Duodenal mucosa (tissue), 2 donors: Measurements from ENCODE around the gene PDE2A.

Experiments
- H3K27ac ChIP-seq: one replicate; pipeline ENCODE4 v1.7.0; 2013; ENCODE audit warnings: low read depth, low read length
- H3K27me3 ChIP-seq, 2 donors: one replicate each; pipeline ENCODE4 v1.7.0; 2013; ENCODE audit warnings: low read length in 2 of 2, control low read depth in 1 of 2; ENCODE audit not compliant: insufficient read depth in 2 of 2, control insufficient read depth in 1 of 2
- H3K36me3 ChIP-seq, 2 donors: one replicate each; pipeline ENCODE4 v1.7.0; 2013; ENCODE audit warnings: low read length in 2 of 2, control low read depth in 1 of 2; ENCODE audit not compliant: insufficient read depth in 2 of 2, control insufficient read depth in 1 of 2
- H3K4me1 ChIP-seq, 2 donors: one replicate each; pipeline ENCODE4 v1.7.0; 2013; ENCODE audit warnings: low read length in 2 of 2, control low read depth in 1 of 2; ENCODE audit not compliant: insufficient read depth in 2 of 2, control insufficient read depth in 1 of 2
- H3K4me3 ChIP-seq, 2 donors: one replicate each; pipeline ENCODE4 v1.7.0; 2013; ENCODE audit warnings: low read length in 2 of 2, low read depth in 1 of 2
- H3K9ac ChIP-seq, 2 donors: one replicate each; pipeline ENCODE4 v1.7.0; 2013; ENCODE audit warnings: low read length in 2 of 2, low read depth in 1 of 2
- H3K9me3 ChIP-seq, 2 donors: one replicate each; pipeline ENCODE4 v1.7.0; 2013; ENCODE audit warnings: low read length in 2 of 2, control low read depth in 1 of 2; ENCODE audit not compliant: control insufficient read depth in 1 of 2

The PDE2A gene

GRCh38 chr11:72597721-72598120, 76.5 kb downstream of the PDE2A start:
- H3K4me3 ChIP-seq: no peak overlapping the region
- no peaks in the 10 kb centered on the region for H3K9me3 ChIP-seq
- peaks cover 5 to 10% of the 10 kb centered on the region in 2 donors for H3K27me3 ChIP-seq
- H3K4me1 ChIP-seq: no peaks in the 10 kb centered on the region
- H3K27ac ChIP-seq: no peak overlapping the region
- H3K9ac ChIP-seq: no peak overlapping the region
- H3K36me3 ChIP-seq: no peaks in the 10 kb centered on the region

- Histone ChIP-seq H3K27me3 (peaks cover 23 to 31% of the 10 kb centered on the region in 2 donors), H3K36me3 (no peaks in the 10 kb centered on the region), H3K4me3 (no peak overlapping the region), H3K9me3 (no peaks in the 10 kb centered on the region), H3K4me1 (peaks cover 0 to under 1% of the 10 kb centered on the region in 2 donors), H3K9ac (no peak overlapping the region), H3K27ac (no peak overlapping the region)
These were observed 78.9 kb downstream of the PDE2A start for GRCh38 chr11:72595292-72595684.

- H3K27me3 ChIP-seq: peaks cover 28 to 37% of the 10 kb centered on the region in 2 donors
- H3K4me3 ChIP-seq: no peak overlapping the region
- H3K9ac ChIP-seq: no peak overlapping the region
- peaks cover 0 to 5% of the 10 kb centered on the region in 2 donors for H3K4me1 ChIP-seq
- H3K9me3 ChIP-seq: no peaks in the 10 kb centered on the region
- H3K27ac ChIP-seq: no peak overlapping the region
- no peaks in the 10 kb centered on the region for H3K36me3 ChIP-seq
These were observed 79.5 kb downstream of the PDE2A start for GRCh38 chr11:72594493-72595291.

GRCh38 chr11:72592698-72593495, 81.3 kb downstream of the PDE2A start:
- H3K4me3 ChIP-seq: no peak overlapping the region
- no peaks in the 10 kb centered on the region for H3K36me3 ChIP-seq
- no peak overlapping the region for H3K9ac ChIP-seq
- no peaks in the 10 kb centered on the region for H3K9me3 ChIP-seq
- H3K27me3 ChIP-seq: peaks cover 40 to 53% of the 10 kb centered on the region in 2 donors
- H3K4me1 ChIP-seq: peaks cover 0 to 5% of the 10 kb centered on the region in 2 donors
- H3K27ac ChIP-seq: no peak overlapping the region

- Histone ChIP-seq H3K27me3 (peaks cover 40 to 53% of the 10 kb centered on the region in 2 donors), H3K36me3 (no peaks in the 10 kb centered on the region), H3K4me1 (peaks cover 0 to 5% of the 10 kb centered on the region in 2 donors), H3K9me3 (no peaks in the 10 kb centered on the region), H3K27ac (no peak overlapping the region), H3K4me3 (no peak overlapping the region), H3K9ac (no peak overlapping the region)
These were observed 82.3 kb downstream of the PDE2A start for GRCh38 chr11:72591785-72592502.

GRCh38 chr11:72591023-72591422, 83.2 kb downstream of the PDE2A start:
- Histone ChIP-seq H3K27ac (no peak overlapping the region), H3K4me3 (no peak overlapping the region), H3K27me3 (peaks cover 47 to 62% of the 10 kb centered on the region in 2 donors), H3K9me3 (no peaks in the 10 kb centered on the region), H3K9ac (no peak overlapping the region), H3K4me1 (peaks cover 0 to 5% of the 10 kb centered on the region in 2 donors), H3K36me3 (no peaks in the 10 kb centered on the region)

GRCh38 chr11:72589802-72590761, 84.1 kb downstream of the PDE2A start:
- Histone ChIP-seq H3K27ac (no peak overlapping the region), H3K4me1 (peaks cover 5% of the 10 kb centered on the region in 2 donors), H3K36me3 (no peaks in the 10 kb centered on the region), H3K27me3 (peaks cover 50 to 68% of the 10 kb centered on the region in 2 donors), H3K9me3 (no peaks in the 10 kb centered on the region), H3K4me3 (peak overlapping the region in 1 of 2 donors; percentile 36), H3K9ac (no peak overlapping the region)

- Histone ChIP-seq H3K9ac (no peak overlapping the region), H3K27me3 (peaks cover 57 to 68% of the 10 kb centered on the region in 2 donors), H3K27ac (no peak overlapping the region), H3K4me3 (no peak overlapping the region), H3K9me3 (no peaks in the 10 kb centered on the region), H3K4me1 (peaks cover 9 to 11% of the 10 kb centered on the region in 2 donors), H3K36me3 (no peaks in the 10 kb centered on the region)
These were observed 85.5 kb downstream of the PDE2A start for GRCh38 chr11:72588421-72589410.
